NCI-H146 (cell line): ENCODE data around the gene TMEM59L.

Experiments
- DNase-seq: peaks from one replicate; lab custom pipeline; 2025; lab: John Stamatoyannopoulos, UW

TMEM59L gene

GRCh38 chr19:18636969-18637629, 24.4 kb downstream of the TMEM59L start, which contains the start of gene KLHL26:
KLHL26 (plus strand) TSS chr19:18637028; CDS start chr19:18637055, 27 bp downstream.
- peak; percentile 34 for DNase-seq

- DNase-seq, result peak; percentile 86
These were observed 25.3 kb downstream of the TMEM59L start for GRCh38 chr19:18637673-18638630.

GRCh38 chr19:18639706-18640243, 27.1 kb downstream of the TMEM59L start:
- DNase-seq, result no peak

GRCh38 chr19:18644196-18645034, 31.7 kb downstream of the TMEM59L start:
- no peak for DNase-seq

GRCh38 chr19:18645035-18645511, 32.4 kb downstream of the TMEM59L start:
- DNase-seq, result no peak

- DNase-seq, result peak; percentile 78
These were observed 34.1 kb downstream of the TMEM59L start for GRCh38 chr19:18646535-18647370.

- DNase-seq, result no peak
These were observed 34.7 kb downstream of the TMEM59L start for GRCh38 chr19:18647371-18647767.

- no peak for DNase-seq
These were observed 35.1 kb downstream of the TMEM59L start for GRCh38 chr19:18647807-18648206.

GRCh38 chr19:18648973-18649315, 36.3 kb downstream of the TMEM59L start:
- DNase-seq, result no peak

- no peak for DNase-seq
These were observed 36.8 kb downstream of the TMEM59L start for GRCh38 chr19:18649371-18650020.

GRCh38 chr19:18650021-18650390, 37.3 kb downstream of the TMEM59L start:
- no peak for DNase-seq

GRCh38 chr19:18650468-18651041, 37.9 kb downstream of the TMEM59L start:
- no peak for DNase-seq

- no peak for DNase-seq
These were observed 38.6 kb downstream of the TMEM59L start for GRCh38 chr19:18651300-18651699.

- no peak for DNase-seq
These were observed 39.1 kb downstream of the TMEM59L start for GRCh38 chr19:18651733-18652132.

- no peak for DNase-seq
These were observed 41.2 kb downstream of the TMEM59L start for GRCh38 chr19:18653853-18654252.

GRCh38 chr19:18654469-18654868, 41.8 kb downstream of the TMEM59L start:
- DNase-seq, result no peak

GRCh38 chr19:18655173-18655844, 42.6 kb downstream of the TMEM59L start:
- no peak for DNase-seq

- no peak for DNase-seq
These were observed 43.8 kb downstream of the TMEM59L start for GRCh38 chr19:18656337-18657086.
